GM12864 (cell line): ENCODE data around the gene LIMD2.

ENCODE experiments used
- DNase-seq: peaks from one replicate; pipeline ENCODE4 v3.0.0-alpha.2; 2011; ENCODE audit warnings: low read depth
- H3K4me3 ChIP-seq: 2 replicates; pipeline ENCODE4 v1.5.1; 2011; ENCODE audit warnings: mild to moderate bottlenecking, low read depth, low read length, control low read depth
- TF ChIP-seq, protein P1 (sequence below): IDR thresholded peaks from 2 replicates; pipeline ENCODE4 v1.5.1; 2011; ENCODE audit warnings: low read depth, mild to moderate bottlenecking, moderate library complexity, low read length, control low read depth, inconsistent platforms; ENCODE audit errors: missing control alignments

LIMD2 gene

DNA sequence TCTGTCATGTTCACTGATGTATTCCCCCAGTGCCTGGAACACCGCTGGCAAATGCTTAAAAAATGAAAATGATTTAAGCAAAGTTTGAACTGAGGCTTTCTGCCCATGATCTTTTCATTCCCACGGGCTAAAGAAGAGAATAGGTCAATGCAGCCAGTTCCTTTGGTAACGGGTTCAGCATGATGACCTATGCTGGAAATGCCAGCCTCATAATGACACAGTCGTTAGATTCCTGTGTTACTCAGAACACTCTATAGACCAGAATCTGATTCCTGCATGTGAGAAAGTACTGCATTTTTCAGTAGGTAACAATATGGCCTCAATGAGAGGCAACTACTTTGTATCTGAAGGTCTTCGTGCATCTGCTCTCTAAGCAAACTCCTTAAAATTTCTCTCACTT is 19.1 kb upstream of the LIMD2 start:
- TF ChIP-seq, protein P1, sequence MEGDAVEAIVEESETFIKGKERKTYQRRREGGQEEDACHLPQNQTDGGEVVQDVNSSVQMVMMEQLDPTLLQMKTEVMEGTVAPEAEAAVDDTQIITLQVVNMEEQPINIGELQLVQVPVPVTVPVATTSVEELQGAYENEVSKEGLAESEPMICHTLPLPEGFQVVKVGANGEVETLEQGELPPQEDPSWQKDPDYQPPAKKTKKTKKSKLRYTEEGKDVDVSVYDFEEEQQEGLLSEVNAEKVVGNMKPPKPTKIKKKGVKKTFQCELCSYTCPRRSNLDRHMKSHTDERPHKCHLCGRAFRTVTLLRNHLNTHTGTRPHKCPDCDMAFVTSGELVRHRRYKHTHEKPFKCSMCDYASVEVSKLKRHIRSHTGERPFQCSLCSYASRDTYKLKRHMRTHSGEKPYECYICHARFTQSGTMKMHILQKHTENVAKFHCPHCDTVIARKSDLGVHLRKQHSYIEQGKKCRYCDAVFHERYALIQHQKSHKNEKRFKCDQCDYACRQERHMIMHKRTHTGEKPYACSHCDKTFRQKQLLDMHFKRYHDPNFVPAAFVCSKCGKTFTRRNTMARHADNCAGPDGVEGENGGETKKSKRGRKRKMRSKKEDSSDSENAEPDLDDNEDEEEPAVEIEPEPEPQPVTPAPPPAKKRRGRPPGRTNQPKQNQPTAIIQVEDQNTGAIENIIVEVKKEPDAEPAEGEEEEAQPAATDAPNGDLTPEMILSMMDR, result no peak
- DNase-seq, result no peak
- H3K4me3 ChIP-seq, result no peak overlapping the region

DNA sequence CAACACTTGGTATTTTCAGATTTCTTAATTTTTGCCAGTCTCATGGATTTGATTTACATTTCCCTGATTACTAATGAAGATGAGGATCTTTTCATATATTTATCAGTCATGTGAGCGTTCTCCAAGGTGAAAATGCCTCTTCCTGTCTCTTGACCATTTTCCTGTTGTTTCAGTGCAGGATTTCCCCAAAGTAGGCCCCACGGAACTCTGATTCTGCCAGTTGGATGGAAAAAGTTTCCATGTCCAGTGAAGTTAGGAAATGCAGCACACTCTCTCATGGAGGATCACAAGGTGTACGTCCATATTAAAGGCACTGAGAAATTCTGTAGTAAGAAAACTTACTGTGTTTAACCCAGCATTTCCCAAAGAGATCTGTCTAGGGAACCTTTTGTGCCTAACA is 16.5 kb upstream of the LIMD2 start:
- no peak overlapping the region for H3K4me3 ChIP-seq
- DNase-seq, result no peak
- TF ChIP-seq, protein P1, result no peak

DNA sequence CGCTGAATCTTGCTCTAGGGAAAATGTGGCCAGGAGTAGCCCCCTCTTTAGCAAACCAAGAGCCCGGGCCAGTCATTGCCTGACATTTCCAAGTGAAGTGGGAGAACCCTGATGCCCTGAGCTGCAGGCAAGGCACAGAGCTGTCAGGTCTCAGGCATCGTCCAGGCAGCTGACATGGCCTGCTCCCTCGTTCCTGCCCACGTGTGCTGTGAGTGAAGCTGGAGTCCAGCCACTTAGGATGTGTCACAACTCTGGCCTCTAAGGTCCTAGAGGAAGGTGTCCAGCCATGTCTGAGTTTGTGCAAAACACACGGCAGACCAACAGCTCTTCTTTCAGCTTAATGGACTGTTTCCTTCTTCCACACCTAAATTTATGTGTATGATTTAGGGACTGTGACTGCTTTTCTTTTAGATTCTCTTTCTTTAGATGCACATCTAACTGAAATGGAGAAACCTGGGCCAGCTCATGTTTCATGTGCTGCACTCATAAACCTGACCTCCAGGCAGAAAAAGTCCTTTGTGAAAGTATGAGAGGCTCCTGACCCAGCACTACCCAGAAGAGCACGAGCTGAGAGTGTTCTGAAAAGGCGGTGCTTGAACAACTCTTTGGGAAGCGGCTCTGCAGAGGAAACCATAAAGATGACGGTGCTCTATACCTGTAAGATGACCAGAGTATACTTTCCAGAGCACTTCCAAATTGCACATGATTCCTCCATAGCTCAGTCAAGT is 14.8 kb upstream of the LIMD2 start:
- TF ChIP-seq, protein P1, result no peak
- no peak for DNase-seq

DNA sequence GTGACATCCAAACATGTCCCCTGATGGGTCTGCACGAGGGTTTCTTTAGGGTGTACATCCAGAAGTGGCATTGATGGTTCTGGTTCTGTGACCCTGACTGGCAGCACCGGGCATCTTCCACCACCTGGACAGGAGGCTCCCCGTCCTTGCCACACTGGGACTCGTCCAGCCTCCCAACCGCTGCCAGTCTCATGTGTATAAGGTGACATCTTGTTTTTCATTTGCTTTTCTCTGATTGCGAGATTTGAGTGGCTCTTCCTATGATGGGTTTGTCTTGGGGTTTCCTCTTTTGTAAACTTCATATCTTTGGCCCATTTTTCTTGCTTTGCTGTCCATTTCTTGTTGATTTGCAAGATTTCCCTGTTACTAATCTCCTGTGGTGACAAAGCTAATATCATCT is 9.2 kb upstream of the LIMD2 start:
- TF ChIP-seq, protein P1, result no peak
- no peak for DNase-seq
- no peak overlapping the region for H3K4me3 ChIP-seq

More for the DNA sequence above, 14.8 kb upstream of the LIMD2 start:
- no peak overlapping the region for H3K4me3 ChIP-seq

DNA sequence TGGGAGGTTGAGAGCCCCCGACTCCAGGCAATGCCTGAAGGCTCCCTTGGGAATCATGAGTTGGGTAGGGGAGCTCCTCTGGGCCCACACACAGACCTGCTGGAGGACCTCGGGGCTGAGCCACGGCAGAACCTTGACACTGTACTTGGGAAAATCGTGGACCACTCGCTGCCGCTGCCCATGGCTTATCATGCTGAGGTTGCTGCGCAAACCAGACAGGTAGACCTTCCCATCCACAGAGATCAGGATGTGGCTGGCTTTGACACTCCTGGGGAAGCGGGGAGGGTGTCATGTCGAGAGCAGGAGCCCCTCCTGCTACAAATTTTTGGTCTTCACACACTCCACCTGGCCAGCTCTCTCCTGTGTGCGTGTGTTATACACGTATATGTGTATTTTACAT is 7.2 kb upstream of the LIMD2 start:
- DNase-seq, result no peak
- H3K4me3 ChIP-seq, result no peak overlapping the region
- TF ChIP-seq, protein P1, result no peak

DNA sequence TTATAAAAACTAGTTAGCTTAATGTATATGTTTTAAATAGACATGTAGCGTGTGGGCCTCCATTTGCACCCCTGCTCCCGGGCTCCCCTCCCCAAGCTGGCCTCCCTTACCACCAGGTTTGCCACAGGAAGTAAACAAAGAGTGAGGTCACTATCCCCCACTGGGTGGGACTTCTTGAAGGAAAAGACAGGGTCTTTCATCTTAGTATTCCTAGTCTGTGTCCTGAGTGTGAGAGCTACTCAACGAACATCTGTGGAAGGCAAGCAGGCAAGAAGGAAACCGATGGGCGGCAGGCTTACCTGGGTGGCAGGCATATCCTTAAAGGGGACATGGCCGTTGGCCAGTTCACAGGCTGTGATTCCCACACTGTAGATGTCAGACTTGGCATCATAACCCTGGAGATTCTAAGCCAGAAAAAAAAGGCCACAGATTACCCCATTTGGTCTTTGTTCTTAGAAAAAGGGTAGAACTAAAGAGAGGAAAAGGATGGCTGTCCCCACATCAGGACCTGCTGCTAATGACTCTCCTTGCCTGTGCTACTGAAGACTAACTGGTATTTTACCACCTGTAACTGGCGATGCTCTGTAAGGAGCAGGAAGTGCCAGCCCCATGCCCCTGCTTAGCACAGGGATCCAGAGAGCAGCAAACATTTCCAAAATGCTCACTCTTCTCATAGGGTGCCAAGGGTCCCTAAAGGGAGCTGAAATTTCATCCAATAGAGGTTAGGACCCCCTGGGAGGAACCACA is 6.6 kb upstream of the LIMD2 start:
- no peak overlapping the region for H3K4me3 ChIP-seq
- TF ChIP-seq, protein P1, result no peak
- no peak for DNase-seq
